Endothelial cell of umbilical vein (primary cell): ENCODE results near the gene AGBL4.

Source experiments
- EZH2 ChIP-seq: IDR thresholded peaks from 2 replicates; pipeline ENCODE4 v1.6.1; 2012; ENCODE audit warnings: borderline replicate concordance, low read depth, mild to moderate bottlenecking, moderate library complexity, low read length, inconsistent platforms; ENCODE audit not compliant: severe bottlenecking
- FOS ChIP-seq: IDR thresholded peaks from 2 replicates; pipeline ENCODE4 v1.6.1; 2011; ENCODE audit warnings: mild to moderate bottlenecking, low read length, moderate library complexity, borderline replicate concordance; ENCODE audit not compliant: insufficient read depth
- GATA2 ChIP-seq: IDR thresholded peaks from 2 replicates; pipeline ENCODE4 v1.7.0; 2011; ENCODE audit warnings: low read depth, mild to moderate bottlenecking, moderate library complexity, mixed read lengths, low read length; ENCODE audit not compliant: insufficient read length, insufficient read depth
- POLR2AphosphoS5 ChIP-seq: IDR thresholded peaks from 2 replicates; pipeline ENCODE4 v1.6.1; 2012; ENCODE audit warnings: low read depth, mild to moderate bottlenecking, control low read depth, low read length, moderate library complexity; ENCODE audit not compliant: insufficient read depth
- TF ChIP-seq, protein P1 (sequence below): IDR thresholded peaks from 2 replicates; pipeline ENCODE4 v1.6.1; 2011; ENCODE audit not compliant: insufficient read depth, insufficient read length
- TF ChIP-seq, protein P2 (sequence below), 2 donors: IDR thresholded peaks; 1 replicate in 1 of 2; 2 replicates in 1 of 2; pipeline ENCODE4 v1.5.1; 2011; ENCODE audit warnings: low read length in 2 of 2, mild to moderate bottlenecking in 2 of 2, moderate library complexity in 2 of 2, control low read depth in 1 of 2, inconsistent platforms in 1 of 2, low read depth in 1 of 2; ENCODE audit not compliant: insufficient read depth in 1 of 2; ENCODE audit errors: extremely low read depth in 1 of 2

DNA sequence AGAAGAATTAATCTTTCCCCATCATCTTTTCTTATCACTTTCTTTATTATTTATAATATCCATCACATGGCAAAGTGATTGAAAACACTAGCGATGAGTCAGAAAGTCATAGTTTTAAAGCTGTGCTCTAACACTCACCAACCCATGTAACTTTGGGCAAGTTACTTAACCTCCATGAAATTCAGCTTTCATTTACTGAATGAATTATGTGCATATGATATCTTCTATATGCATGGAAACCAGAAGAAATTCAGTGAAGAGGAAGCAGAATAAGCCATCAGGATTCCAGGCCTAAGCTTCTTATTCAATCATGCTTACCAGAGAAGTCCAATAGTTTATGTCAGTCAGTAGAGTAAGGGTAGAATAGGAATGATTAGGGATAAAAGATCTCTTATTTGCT, 300.1 kb downstream of the AGBL4 start:
- TF ChIP-seq POLR2AphosphoS5 (no peak), EZH2 (no peak), FOS (no peak), GATA2 (no peak)
- TF ChIP-seq, protein P1, sequence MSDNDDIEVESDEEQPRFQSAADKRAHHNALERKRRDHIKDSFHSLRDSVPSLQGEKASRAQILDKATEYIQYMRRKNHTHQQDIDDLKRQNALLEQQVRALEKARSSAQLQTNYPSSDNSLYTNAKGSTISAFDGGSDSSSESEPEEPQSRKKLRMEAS = no peak
- TF ChIP-seq, protein P2, sequence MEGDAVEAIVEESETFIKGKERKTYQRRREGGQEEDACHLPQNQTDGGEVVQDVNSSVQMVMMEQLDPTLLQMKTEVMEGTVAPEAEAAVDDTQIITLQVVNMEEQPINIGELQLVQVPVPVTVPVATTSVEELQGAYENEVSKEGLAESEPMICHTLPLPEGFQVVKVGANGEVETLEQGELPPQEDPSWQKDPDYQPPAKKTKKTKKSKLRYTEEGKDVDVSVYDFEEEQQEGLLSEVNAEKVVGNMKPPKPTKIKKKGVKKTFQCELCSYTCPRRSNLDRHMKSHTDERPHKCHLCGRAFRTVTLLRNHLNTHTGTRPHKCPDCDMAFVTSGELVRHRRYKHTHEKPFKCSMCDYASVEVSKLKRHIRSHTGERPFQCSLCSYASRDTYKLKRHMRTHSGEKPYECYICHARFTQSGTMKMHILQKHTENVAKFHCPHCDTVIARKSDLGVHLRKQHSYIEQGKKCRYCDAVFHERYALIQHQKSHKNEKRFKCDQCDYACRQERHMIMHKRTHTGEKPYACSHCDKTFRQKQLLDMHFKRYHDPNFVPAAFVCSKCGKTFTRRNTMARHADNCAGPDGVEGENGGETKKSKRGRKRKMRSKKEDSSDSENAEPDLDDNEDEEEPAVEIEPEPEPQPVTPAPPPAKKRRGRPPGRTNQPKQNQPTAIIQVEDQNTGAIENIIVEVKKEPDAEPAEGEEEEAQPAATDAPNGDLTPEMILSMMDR (IDR thresholded peaks at IDR 0.05; ENCODE audit: extremely low read depth in 1 of 2, insufficient read depth in 1 of 2, low read depth in 1 of 2, low read length in 2 of 2) = no peak
